Body of pancreas (tissue), 4 donors: ENCODE results near the gene ZNF195. TPM values are rescaled to one million over a fixed set of nuclear protein-coding genes. Genes with fewer than 3 reads are reported as not detected.
"Not testable (repeated sequence)": the region's sequence is repeated elsewhere in the genome, so short reads cannot be mapped to it uniquely, and the experiment has no call there.

ENCODE experiments used
- ATAC-seq: fragments of 150-250 bp; one replicate; pipeline ENCODE4 v1.9.1; 2016
- DNase-seq, 4 donors: peaks; one replicate each; pipeline ENCODE4 v3.0.0-alpha.2; 2019
- H3K27ac ChIP-seq, 4 donors: fragments of 200-600 bp; sonication (generic); 1 replicate in 3 of 4; 2 replicates in 1 of 4; pipeline versions ENCODE4 v1.5.1 to v1.6.1; 2016 to 2019; ENCODE audit warnings: mild to moderate bottlenecking in 1 of 4, mixed read lengths in 1 of 4, moderate library complexity in 1 of 4
- H3K27me3 ChIP-seq, 2 donors: fragments of 200-600 bp; sonication (generic); one replicate each; pipeline ENCODE4 v1.6.0; 2016; ENCODE audit warnings: mild to moderate bottlenecking in 1 of 2
- H3K36me3 ChIP-seq, 2 donors: fragments of 200-600 bp; sonication (generic); replicated peaks in 1 of 2; 2 replicates each; pipeline ENCODE4 v1.5.1; 2016; ENCODE audit warnings: low read depth in 2 of 2; ENCODE audit not compliant: insufficient read depth in 1 of 2
- H3K4me1 ChIP-seq: fragments of 200-600 bp; sonication (generic); one replicate; pipeline ENCODE4 v1.6.0; 2016
- H3K4me3 ChIP-seq, 2 donors: fragments of 200-600 bp; sonication (generic); 1 replicate in 1 of 2; 2 replicates in 1 of 2; pipeline ENCODE4 v1.5.1; 2016 to 2019
- H3K9me3 ChIP-seq, 3 donors: fragments of 200-600 bp; sonication (generic); 1 replicate in 2 of 3; 2 replicates in 1 of 3; pipeline ENCODE4 v1.5.1; 2016
- CTCF ChIP-seq, 7 experiments: fragments of 450-650 bp in 4 of 7; fragments of 200-600 bp in 3 of 7; sonication (generic) in 3 of 7; IDR thresholded peaks; one replicate each; pipeline ENCODE4 v1.5.1; 2016 to 2019; ENCODE audit warnings: antibody characterized with exemption in 7 of 7
- POLR2A ChIP-seq, 3 donors: fragments of 450-650 bp; IDR thresholded peaks; one replicate each; pipeline ENCODE4 v1.6.1; 2016; ENCODE audit warnings: antibody characterized with exemption in 3 of 3, mild to moderate bottlenecking in 2 of 3
- WGBS, 2 donors: methylation state at CpG; one replicate each; pipeline ENCODE4 v1.1.5; 2017; 5-methylcytosine and 5-hydroxymethylcytosine counted together
- intact Hi-C: fragments of 100-400 bp; cut with DNase I; formaldehyde crosslinking; loops from one replicate; pipeline ENCODE4 v1.15.1; 2023
- total RNA-seq, 2 donors: library from RNA; depleted of rRNA; stranded (reverse); fragments of >200 nt; gene quantifications; one replicate each; pipeline ENCODE4 v1.1.0, GENCODE V29; 2016

Gene ZNF195
- 10 to 100 TPM; 14.5 to 23.9 TPM for total RNA-seq

DNA sequence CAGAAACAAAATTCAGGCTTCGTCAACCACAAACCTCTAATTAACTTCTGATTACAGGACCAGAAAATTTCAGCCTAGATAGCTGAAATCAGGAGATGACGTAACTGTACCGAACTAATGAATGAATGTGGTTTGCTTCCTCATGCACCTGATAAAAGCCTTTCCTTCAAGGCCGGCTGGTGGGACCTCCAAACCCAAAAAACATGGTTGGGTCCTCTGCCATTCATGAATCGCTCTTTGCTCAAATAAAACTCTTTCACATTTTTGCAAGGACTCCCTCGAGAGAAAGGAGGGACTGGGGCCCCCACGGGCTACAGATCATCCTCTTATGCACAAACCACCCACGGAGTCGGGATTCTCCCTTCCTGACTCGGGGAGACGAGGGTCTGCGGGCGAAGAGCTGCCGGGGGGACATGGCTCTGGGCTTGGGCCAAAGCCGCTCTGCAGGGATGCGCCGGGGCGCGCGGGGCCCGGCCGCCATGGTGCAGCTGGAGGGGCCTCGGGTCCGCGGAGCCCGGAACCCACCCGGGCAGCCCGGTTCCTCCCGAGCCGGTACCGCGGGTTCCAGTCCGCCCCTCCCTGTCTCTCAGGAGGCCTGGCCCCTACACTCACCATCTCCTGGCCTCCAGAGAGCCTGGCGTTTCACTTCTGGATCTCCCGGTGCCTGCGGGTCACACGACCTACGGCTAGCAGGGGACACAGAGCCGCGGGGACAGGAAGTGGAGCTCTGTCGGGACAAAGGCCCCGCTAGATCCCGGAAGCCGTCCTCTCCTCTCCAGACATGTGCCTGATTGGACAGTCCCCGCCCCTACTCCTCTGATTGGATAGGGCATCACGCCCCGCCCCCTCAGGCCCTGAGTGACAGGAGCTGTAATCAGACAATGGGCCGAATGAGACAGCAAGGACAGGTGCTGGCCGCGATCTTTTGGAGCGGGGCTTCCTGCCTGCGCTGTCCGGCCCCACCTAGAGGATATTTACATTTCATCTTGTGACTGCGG, at the start of gene ZNF195:
Gene ZNF195, minus strand, starts transcription at position 721 of the 998 bp plus-strand sequence. Its CDS starts 106 bp downstream, at position 615.
- TF ChIP-seq POLR2A (IDR thresholded peaks at IDR 0.05) (peak; percentile 46 to 93 (median 90)), CTCF (IDR thresholded peaks at IDR 0.05) (no peak)
- WGBS, 2 donors, result 1% methylated on average over 24 to 54 of the region's 54 CpGs
- Histone ChIP-seq H3K4me3 (peak within 1 kb of the TSS; percentile 69 to 81), H3K36me3 (no peaks in the 10 kb centered on the region), H3K9me3 (no peaks in the 10 kb centered on the region), H3K4me1 (peaks cover 26% of the 10 kb centered on the region), H3K27me3 (no peaks in the 10 kb centered on the region), H3K27ac (peak within 1 kb of the TSS; percentile 50 to 88 (median 70))
- ATAC-seq, result peak; percentile 100
- DNase-seq, result peak; percentile 99 to 100 (median 99)
- intact Hi-C loops, result no loop called here

DNA sequence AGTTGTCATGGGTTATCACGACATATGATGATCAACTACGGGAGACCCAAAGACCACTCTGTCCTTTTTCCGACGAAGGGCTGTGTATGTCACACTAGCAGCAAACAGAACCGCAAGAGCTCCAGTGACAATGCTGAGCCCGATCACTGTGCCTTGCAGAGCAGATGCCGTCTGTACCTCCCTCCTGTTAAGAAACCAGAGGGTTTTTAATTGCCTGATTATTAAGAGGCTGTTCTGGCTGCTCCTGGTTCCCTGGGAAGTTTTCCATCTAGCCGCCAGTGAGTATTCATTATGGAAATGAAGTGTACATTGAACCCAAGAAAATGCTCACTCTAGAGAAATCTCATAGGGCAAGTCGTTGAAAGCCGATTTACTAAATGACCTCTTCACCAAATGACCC, 49.1 kb upstream of the ZNF195 start:
- DNase-seq, H3K36me3 ChIP-seq, H3K4me1 ChIP-seq, intact Hi-C loops, ATAC-seq, H3K27ac ChIP-seq, H3K27me3 ChIP-seq, H3K9me3 ChIP-seq, H3K4me3 ChIP-seq: not testable (repeated sequence)
- 62 to 70% methylated on average over 8 to 10 of the region's 10 CpGs for WGBS, 2 donors

DNA sequence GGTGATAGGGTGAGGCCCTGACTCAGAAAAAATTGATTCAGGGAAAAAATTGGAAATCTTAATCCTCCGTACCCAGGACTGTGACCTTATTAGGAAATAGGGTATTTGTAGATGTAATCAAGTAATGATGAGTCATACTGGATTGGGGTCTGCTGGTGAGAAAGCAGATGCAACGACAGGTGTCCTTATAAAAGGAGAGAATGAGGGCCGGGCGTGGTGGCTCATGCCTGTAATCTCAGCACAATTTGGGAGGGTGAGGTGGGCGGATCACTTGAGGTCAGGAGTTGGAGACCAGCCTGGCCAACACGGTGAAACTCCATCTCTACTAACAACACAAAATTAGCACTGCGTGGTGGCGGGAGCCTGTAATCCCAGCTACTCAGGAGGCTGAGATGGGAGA, 47.6 kb upstream of the ZNF195 start:
- H3K27ac ChIP-seq, H3K9me3 ChIP-seq, H3K27me3 ChIP-seq, intact Hi-C loops, DNase-seq, ATAC-seq, H3K36me3 ChIP-seq, H3K4me3 ChIP-seq: not testable (repeated sequence)
- WGBS, 2 donors, result 79 to 92% methylated on average over 8 of the region's 8 CpGs
- peaks cover 12% of the 10 kb centered on the region for H3K4me1 ChIP-seq

GRCh38 chr11:3423928-3424327, 45.0 kb upstream of the ZNF195 start:
- H3K36me3 ChIP-seq, H3K27ac ChIP-seq, DNase-seq, H3K27me3 ChIP-seq, ATAC-seq, H3K4me3 ChIP-seq, H3K9me3 ChIP-seq, intact Hi-C loops: not testable (repeated sequence)
- H3K4me1 ChIP-seq, result peaks cover 37% of the 10 kb centered on the region
- WGBS, 2 donors, result 33 to 34% methylated on average over 5 of the region's 5 CpGs

DNA sequence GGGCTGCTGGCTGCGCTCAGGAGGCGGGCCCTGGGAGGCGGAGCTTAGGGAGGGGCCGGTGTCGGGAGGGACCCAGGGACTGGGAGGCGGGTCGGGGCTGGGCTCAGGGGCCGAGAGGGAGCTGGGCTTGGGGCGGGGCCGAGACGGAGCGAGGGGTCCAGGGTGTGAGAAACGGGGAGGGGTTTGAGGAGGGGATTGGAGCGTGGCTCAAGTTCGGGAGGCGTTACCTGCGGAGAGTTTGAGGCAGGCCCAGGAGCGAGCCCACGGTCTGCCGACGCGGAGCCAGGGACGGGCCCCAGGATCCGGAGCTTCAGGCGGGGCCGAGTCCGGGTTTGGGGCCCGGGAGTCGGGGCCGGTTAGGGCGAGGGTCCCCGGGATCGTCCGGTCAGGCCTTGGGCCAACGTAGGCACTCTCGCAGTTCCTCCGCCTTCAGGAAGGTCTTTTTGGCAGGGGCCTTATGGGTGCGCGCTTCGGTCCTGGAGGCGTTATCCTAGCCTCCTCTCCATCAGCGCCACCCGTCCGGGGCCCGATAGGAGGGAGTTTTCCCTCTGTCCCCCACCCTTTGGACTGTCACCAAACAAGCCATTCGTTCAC, 44.3 kb upstream of the ZNF195 start:
- H3K27me3 ChIP-seq, H3K9me3 ChIP-seq, DNase-seq, intact Hi-C loops, H3K36me3 ChIP-seq, ATAC-seq: not testable (repeated sequence)
- Histone ChIP-seq H3K4me1 (peaks cover 37% of the 10 kb centered on the region), H3K27ac (peak overlapping the region; percentile 65 to 83 (median 81)), H3K4me3 (peak overlapping the region in 1 of 2 donors; percentile 63)
- 0 to 7% methylated on average over 6 to 42 of the region's 46 CpGs for WGBS, 2 donors
- peak in 2 of 3 donors; percentile 23 to 59 for TF ChIP-seq POLR2A (IDR thresholded peaks at IDR 0.05)

- DNase-seq (peak; percentile 100), ATAC-seq (peak; percentile 99)
- H3K4me1 ChIP-seq, result peaks cover 37% of the 10 kb centered on the region
- H3K36me3 ChIP-seq, H3K9me3 ChIP-seq, H3K27me3 ChIP-seq, intact Hi-C loops: not testable (repeated sequence)
- peak overlapping the region; percentile 72 to 83 (median 81) for H3K27ac ChIP-seq
- WGBS, 2 donors, result 0 to 1% methylated on average over 20 to 59 of the region's 66 CpGs
- H3K4me3 ChIP-seq, result peak overlapping the region; percentile 14 to 23
Observed at GRCh38 chr11:3422380-3423137, 43.6 kb upstream of the ZNF195 start.

GRCh38 chr11:3421608-3422379, 42.8 kb upstream of the ZNF195 start:
- H3K36me3 ChIP-seq, H3K27me3 ChIP-seq, intact Hi-C loops, H3K9me3 ChIP-seq, ATAC-seq: not testable (repeated sequence)
- Histone ChIP-seq H3K4me1 (peaks cover 37% of the 10 kb centered on the region), H3K27ac (peak overlapping the region; percentile 72 to 83 (median 81)), H3K4me3 (peak overlapping the region; percentile 14 to 23)
- WGBS, 2 donors, result 4 to 29% methylated on average over 4 to 32 of the region's 42 CpGs
- DNase-seq, result peak in 1 of 4 donors; percentile 16

DNA sequence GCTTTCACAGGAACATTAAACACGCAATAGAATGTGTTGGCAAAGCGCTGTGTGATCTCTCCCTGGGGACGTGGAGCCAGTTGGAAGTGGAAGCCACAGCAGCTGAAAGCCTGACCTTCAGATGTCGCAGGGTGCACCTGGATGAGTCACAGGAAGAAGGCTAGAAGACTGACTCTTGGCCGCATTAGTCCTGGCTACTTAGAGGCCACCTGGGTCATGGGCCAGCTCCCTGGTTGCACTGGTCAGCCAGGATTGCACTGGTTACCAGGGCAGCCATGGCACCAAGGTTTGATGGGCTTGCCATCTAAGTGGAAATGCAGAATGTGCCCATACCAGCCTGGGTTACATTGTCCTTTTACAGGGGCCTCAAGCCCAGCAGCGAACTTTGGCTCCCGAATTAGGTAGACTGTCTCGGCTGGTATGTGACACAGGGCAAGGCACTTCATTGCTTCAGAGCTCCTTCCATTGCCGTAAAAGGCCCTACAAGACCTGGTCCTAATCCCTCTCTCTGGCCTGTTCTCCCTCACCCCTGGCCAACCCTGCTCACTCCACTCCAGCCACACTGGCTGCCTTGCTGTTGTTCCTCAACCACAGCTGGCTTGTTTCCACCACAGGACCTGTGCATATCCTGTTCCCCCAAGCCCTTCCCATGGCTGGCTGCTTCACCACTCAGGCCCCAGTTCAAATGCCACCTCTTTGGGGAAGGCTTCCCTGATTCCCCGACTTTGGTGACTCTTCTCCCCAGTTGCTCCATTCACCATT, 41.5 kb upstream of the ZNF195 start:
- ATAC-seq, intact Hi-C loops, H3K27me3 ChIP-seq, H3K4me3 ChIP-seq, H3K36me3 ChIP-seq, H3K9me3 ChIP-seq: not testable (repeated sequence)
- Histone ChIP-seq H3K27ac (peak overlapping the region; percentile 66 to 84 (median 76)), H3K4me1 (peaks cover 37% of the 10 kb centered on the region)
- peak; percentile 51 to 79 (median 65) for DNase-seq
- WGBS, 2 donors, result 49 to 55% methylated on average over 5 to 10 of the region's 10 CpGs

DNA sequence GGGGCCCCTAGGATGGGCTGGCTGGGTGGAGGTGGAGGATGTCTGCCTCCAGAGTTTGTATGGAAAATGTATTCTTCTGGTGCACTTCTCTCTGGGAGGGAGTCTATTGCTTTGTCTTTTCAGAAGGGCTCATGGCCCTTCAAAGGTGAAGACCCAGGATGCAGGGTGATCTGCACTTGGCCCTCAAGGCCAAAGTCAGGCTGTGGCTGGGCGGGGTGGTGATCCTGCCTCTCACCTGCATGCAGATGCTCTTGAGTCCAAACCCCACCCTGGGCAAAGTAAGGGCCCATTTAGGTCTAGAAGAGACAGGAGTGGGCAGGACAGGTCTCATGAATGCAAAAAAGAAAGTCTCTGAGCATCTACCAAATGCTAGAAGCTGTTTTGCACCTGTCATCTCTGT, 40.5 kb upstream of the ZNF195 start:
- H3K27ac ChIP-seq, result peak overlapping the region; percentile 66 to 84 (median 76)
- ATAC-seq, intact Hi-C loops: not testable (repeated sequence)

More for the DNA sequence above, 40.5 kb upstream of the ZNF195 start:
- not testable (repeated sequence) for DNase-seq, H3K4me3 ChIP-seq, H3K27me3 ChIP-seq, H3K9me3 ChIP-seq, H3K36me3 ChIP-seq
- peaks cover 37% of the 10 kb centered on the region for H3K4me1 ChIP-seq
- WGBS, 2 donors, result 88 to 100% methylated on average over 1 of the region's 1 CpG
